ENCODE measurements around the gene EVL. TPM values are rescaled to one million over a fixed set of nuclear protein-coding genes. Genes with fewer than 3 reads are reported as not detected.
A peak's percentile ranks its signal among the peaks of the same experiment; 100 is the strongest.

The EVL gene
- total and polyA plus RNA-seq, 2 donors from 2014 or later: 54.8 to 84.1 TPM

- H3K4me1 ChIP-seq (ENCODE audit: control insufficient read depth in 2 of 3, insufficient read depth in 2 of 3, low read depth in 1 of 3, low read length in 3 of 3): peaks cover 0 to 6% (median 4%) of the 10 kb centered on the region in 3 donors
- no peak overlapping the region for H3K27ac ChIP-seq (ENCODE audit: low read depth in 2 of 2, low read length in 2 of 2)
- no peaks in the 10 kb centered on the region for H3K36me3 ChIP-seq (ENCODE audit: control insufficient read depth in 2 of 3, insufficient read depth in 3 of 3, low read length in 3 of 3)
- DNase-seq: peak in 1 of 5 donors; percentile 52
- no peak overlapping the region for H3K4me3 ChIP-seq (ENCODE audit: low read length in 3 of 3)
- intact Hi-C loops (cut with DNase I): no loop called here
- H3K27me3 ChIP-seq (ENCODE audit: control insufficient read depth, insufficient read depth, low read length): no peaks in the 10 kb centered on the region
- no peaks in the 10 kb centered on the region for H3K9me3 ChIP-seq (ENCODE audit: control insufficient read depth in 2 of 3, insufficient read depth in 1 of 3, low read length in 3 of 3)
- no peak for FAIRE-seq
- no peak overlapping the region for H3K9ac ChIP-seq (ENCODE audit: low read length in 3 of 3)
- TF ChIP-seq CTCF (IDR thresholded peaks at IDR 0.05; ENCODE audit: borderline replicate concordance, extremely low read depth, insufficient read depth): no peak
Measured at GRCh38 chr14:100070310-100070709, 5.1 kb downstream of the EVL start.

- Histone ChIP-seq H3K27me3 (ENCODE audit: control insufficient read depth, insufficient read depth, low read length) (no peaks in the 10 kb centered on the region), H3K4me1 (ENCODE audit: control insufficient read depth in 2 of 3, insufficient read depth in 2 of 3, low read depth in 1 of 3, low read length in 3 of 3) (peaks cover 0 to 9% (median 0%) of the 10 kb centered on the region in 3 donors), H3K4me3 (ENCODE audit: low read length in 3 of 3) (no peak overlapping the region), H3K9me3 (ENCODE audit: control insufficient read depth in 2 of 3, insufficient read depth in 1 of 3, low read length in 3 of 3) (no peaks in the 10 kb centered on the region), H3K27ac (ENCODE audit: low read depth in 2 of 2, low read length in 2 of 2) (no peak overlapping the region), H3K9ac (ENCODE audit: low read length in 3 of 3) (no peak overlapping the region), H3K36me3 (ENCODE audit: control insufficient read depth in 2 of 3, insufficient read depth in 3 of 3, low read length in 3 of 3) (no peaks in the 10 kb centered on the region)
- TF ChIP-seq CTCF (IDR thresholded peaks at IDR 0.05; ENCODE audit: borderline replicate concordance, extremely low read depth, insufficient read depth): no peak
- DNase-seq (no peak), FAIRE-seq (no peak)
- intact Hi-C loops (cut with DNase I): no loop called here
Measured at GRCh38 chr14:100071545-100071944, 6.3 kb downstream of the EVL start.

- H3K27me3 ChIP-seq (ENCODE audit: control insufficient read depth, insufficient read depth, low read length): no peaks in the 10 kb centered on the region
- TF ChIP-seq CTCF (IDR thresholded peaks at IDR 0.05; ENCODE audit: borderline replicate concordance, extremely low read depth, insufficient read depth): peak; percentile 20
- intact Hi-C loops (cut with DNase I): no loop called here
- peak in 2 of 5 donors; percentile 55 for DNase-seq
- H3K36me3 ChIP-seq (ENCODE audit: control insufficient read depth in 2 of 3, insufficient read depth in 3 of 3, low read length in 3 of 3): no peaks in the 10 kb centered on the region
- no peak overlapping the region for H3K27ac ChIP-seq (ENCODE audit: low read depth in 2 of 2, low read length in 2 of 2)
- H3K4me3 ChIP-seq (ENCODE audit: low read length in 3 of 3): peak overlapping the region in 1 of 3 donors; percentile 6
- FAIRE-seq: no peak
- H3K9ac ChIP-seq (ENCODE audit: low read length in 3 of 3): no peak overlapping the region
- no peaks in the 10 kb centered on the region for H3K9me3 ChIP-seq (ENCODE audit: control insufficient read depth in 2 of 3, insufficient read depth in 1 of 3, low read length in 3 of 3)
- peaks cover 0 to 9% (median 0%) of the 10 kb centered on the region in 3 donors for H3K4me1 ChIP-seq (ENCODE audit: control insufficient read depth in 2 of 3, insufficient read depth in 2 of 3, low read depth in 1 of 3, low read length in 3 of 3)
Measured at GRCh38 chr14:100072783-100073346, 7.6 kb downstream of the EVL start.
